ENCODE measurements around the gene NUMBL.
"Not testable (repeated sequence)": the region's sequence is repeated elsewhere in the genome, so short reads cannot be mapped to it uniquely, and the experiment has no call there.

Gene NUMBL

DNA sequence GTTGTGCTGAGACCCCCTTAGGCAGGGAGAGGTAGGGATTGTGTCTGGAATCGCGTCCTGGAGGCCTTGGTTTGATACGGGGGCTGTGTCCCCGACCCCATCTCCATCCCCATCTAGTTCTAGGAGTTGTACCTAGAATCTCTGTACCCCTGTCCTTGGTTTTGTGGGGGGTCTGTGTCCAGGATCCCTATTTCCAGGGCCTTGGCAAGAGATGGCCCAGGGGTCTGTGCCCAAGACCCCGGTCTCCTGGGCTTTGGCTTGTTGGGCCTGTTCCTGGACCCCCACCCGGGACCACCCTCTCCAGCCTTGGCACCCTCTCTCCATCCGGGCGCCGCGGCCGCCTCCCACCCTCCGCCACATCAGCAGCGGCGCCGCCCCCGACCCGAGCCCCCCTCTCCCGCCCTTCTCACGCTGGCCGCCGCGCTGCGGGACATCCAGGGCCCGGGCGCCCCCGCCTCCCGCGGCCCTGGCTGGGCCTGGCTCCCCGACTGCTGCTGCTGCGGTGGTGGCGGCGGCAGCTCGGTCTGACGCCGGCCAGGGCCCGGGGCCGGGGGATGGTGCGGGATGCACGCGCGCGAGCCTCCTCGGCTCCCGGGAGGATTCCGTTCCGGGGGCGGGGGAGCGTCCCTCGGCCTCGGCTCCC lies at the start of gene NUMBL:
Gene NUMBL (minus strand): TSS at position 602 of the 643 bp plus-strand sequence. CDS start 168 bp downstream, at position 434.
- no peak for DNase-seq

DNA sequence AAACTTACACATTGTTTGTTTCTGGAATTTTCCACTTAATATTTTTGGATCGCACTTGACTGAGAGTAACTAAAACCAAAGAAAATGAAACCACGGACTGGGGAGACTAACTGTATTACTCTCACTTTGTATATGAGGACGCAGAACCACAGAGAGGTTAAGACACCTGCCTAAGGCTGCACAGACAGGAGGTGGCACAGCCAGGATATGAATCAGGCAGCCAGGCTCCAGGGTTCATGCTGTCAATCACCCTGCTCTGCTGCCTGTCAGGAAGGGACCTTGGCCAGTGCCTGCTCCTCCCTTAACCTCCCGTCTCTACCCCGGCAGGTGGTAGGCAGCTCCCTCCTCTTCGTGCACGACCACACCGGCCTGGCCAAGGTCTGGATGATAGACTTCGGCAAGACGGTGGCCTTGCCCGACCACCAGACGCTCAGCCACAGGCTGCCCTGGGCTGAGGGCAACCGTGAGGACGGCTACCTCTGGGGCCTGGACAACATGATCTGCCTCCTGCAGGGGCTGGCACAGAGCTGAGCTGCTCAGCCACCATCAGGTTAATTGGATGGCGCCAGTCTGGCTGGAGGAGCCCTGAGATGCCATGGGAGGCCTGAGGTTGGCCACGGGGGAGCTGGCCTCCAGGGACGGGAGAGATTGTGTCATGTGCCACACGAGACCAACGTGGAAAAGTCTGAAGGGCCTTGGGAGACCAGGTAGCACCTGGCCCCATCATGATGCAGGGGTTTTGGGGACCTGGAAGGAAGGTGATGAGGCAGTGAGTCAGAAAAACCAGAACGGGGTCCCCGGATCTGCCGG lies 48.8 kb upstream of the NUMBL start:
- no peak for DNase-seq

DNA sequence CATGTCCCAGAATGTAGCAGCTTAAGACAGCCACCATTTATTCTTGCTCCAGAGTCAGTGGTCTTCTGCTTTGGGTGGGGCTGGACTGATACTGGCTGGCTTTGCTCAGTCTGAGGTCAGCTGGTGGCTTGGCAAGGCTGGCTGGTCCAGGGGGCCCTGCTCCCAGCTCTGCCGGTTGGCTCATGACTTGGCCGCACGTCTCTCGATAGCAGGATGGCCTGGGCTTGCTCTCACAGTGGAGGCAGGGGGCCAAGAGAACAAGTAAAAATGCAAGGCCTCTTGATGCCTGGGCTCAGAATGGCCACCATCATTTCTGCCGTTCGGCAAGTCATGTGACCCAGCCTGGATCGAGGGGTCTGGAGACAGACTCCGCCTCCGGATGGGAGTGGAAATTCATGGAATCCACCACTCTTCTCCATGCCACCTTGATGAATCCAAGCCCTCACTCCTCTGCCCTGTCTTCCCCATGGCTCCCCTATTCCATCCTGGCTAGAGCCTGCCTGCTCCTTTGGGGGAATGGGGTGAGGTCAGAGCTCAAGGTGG lies 46.7 kb upstream of the NUMBL start:
- DNase-seq, result no peak

DNA sequence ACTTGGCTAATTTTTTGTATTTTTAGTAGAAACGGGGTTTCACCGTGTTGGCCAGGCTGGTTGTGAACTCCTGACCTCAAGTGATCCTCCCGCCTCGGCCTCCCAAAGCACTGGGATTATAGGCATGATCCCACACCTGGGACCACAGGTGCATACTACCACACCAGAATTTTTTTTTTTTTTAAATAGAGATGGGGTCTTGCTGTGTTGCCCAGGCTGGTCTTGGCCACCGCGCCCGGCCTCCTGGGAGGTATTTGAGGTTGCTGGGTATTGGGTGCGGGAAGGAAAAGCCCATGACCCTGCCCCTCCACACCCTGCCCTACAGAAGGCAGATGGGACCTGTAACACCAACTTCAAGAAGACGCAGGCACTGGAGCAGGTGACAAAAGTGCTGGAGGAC lies 46.2 kb upstream of the NUMBL start:
- no peak for DNase-seq

DNA sequence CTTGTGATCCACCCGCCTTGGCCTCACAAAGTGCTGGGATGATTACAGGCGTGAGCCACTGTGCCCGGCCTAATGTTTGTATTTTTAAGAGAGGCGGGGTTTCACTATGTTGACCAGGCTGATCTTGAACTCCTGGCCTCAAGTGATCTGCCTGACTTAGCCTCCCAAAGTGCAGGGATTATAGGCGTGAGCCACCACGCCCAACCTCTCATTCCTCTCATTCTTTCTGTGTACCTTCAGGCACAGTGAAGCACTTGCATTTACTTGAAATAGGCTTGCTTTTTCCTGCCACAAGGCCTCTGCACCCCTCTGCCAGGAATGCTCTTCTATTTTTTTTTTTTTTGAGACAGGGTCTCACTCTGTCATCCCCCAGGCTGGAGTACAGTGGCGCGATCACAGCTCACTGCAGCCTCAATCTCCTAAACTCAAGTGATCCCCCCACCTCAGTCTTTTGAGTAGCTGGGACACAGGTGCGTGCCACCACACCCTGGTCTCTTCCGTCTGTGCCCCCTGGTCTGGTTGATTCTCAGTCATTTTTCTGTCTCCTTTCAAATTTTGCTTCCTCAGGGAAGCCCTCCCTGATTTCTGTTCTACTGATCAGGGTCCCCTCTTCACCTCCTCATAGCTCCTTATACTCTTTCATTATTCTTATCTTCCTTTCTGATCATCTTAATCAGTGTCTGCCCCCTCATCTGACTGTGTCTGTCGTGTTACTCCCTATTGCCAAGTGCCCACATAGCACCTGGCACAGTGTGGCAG lies 44.7 kb upstream of the NUMBL start:
- DNase-seq, result no peak

DNA sequence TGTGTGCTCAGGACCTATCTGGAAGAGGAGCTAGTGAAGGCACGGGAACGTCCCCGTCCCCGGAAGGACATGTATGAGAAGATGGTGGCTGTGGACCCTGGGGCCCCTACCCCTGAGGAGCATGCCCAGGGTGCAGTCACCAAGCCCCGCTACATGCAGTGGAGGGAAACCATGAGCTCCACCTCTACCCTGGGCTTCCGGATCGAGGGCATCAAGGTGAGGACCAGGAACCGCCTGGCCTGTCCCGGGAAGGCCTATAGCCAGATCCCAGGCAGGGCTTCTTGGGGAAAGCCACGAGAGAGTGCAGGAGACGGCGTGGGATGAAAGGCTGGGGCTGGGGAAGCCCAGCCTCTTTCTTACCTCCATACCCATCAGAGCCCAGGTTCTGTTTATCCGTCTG lies 42.7 kb upstream of the NUMBL start:
- DNase-seq, result no peak

DNA sequence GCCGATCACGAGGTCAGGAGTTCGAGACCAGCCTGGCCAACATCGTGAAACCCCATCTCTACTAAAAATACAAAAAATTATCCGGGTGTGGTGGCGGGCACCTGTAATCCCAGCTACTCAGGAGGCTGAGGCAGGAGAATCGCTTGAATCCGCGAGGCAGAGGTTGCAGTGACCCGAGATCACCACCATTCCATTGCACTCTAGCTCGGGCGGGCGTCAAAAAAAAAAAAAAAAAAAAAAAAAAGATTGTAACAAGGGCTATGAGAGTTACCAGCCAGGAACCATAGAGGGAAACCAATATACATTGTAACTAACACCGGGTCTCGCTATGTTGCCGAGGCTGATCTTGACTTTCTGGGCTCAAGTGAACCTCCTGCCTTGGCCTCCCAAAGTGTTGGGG lies 41.9 kb upstream of the NUMBL start:
- DNase-seq, result not testable (repeated sequence)

DNA sequence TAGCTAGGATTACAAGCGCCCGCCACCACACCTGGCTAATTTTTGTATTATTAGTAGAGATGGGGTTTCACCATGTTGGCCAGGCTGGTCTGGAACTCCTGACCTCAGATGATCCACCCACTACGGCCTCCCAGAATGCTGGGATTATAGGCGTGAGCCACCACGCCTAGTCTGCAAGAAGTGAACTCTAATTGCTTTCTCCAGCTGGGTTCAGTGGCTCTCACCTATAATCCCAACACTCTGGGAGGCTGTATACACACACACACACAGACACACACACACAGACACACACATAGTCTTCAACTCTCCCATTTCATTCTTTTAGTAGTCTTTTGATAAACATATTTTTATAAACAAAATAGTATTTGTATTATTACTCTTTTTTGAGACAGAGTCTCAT lies 39.6 kb upstream of the NUMBL start:
- DNase-seq, result not testable (repeated sequence)

DNA sequence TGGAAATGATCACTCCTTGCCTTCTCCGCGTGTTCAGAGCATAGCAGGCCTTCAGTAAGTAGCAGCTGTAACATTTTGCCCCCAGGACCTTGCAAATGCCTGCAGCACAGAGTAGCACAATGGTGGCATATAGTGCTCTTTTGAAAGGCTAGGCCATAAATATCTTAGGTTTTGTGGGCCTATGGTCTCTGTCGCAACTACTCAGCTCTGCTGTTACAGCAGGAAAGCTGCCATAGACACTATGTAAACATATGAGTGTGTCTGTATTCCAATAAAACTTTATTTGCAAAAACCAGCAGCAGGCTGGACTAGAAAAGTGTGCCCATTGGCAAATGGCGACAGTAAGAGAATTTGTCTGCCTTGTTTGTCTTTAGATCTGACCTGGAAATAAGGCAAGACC lies 35.8 kb upstream of the NUMBL start:
- no peak for DNase-seq

DNA sequence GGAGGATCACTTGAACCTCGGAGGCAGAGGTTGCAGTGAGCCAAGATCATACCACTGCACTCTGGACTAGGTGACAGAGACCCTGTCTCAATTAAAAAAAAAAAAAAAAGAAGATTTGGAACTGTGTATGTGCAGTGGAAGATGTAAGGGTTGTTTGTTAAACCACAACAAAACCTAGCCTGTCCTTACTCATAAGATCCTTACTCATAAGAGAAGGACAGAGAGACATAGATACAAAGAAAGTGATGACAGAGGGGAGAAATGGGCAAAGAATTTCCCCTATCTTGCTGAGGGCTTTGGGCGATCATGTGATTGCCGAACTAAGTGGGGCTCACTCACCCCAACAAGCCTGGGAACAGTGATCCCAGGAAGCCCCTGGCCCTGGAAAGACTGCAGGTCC lies 34.4 kb upstream of the NUMBL start:
- DNase-seq, result no peak

DNA sequence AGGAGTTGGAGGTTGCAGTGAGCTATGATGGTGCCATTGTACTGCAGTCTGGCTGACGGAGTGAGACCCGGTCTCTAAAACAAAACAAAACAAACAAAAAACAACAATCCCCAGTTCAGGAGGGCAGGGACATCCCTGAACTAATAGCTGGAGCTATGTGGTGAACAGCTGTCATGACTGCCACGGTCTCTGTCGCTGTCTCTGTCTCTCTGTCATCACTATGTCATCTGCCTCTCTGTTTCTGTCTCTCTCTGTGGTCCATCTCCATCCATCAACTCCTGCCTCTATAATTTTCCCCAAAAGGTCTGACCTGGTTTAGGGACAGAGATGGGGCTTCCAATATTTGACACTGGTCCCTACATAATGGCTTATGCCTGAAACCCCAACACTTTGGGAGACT lies 33.9 kb upstream of the NUMBL start:
- DNase-seq, result no peak

DNA sequence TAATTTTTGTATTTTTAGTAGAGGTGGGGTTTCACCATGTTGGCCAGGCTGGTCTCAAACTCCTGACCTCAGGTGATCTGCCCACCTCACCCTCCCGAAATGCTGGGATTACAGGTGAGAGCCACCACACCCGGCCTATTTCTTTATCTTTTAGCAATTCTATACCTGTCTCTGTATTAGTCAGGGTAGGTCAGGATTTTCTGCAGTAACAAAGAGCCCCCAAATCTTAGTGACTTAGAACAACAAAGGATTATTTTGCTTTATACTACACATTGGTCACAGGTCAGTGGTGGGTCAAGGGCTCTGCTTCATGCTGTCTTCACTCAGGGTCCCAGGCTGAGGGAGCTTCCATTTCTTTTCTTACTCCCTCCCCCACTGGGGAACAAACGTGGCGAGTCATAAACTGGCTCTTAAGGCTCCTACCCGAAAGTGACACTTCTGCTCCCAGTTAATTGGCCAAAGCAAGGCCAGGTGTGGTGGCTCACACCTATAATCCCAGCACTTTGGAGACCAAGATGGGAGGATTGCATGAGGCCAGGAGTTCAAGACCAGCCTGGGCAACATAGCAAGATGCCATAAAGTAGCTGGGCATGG lies 33.3 kb upstream of the NUMBL start:
- no peak for DNase-seq

DNA sequence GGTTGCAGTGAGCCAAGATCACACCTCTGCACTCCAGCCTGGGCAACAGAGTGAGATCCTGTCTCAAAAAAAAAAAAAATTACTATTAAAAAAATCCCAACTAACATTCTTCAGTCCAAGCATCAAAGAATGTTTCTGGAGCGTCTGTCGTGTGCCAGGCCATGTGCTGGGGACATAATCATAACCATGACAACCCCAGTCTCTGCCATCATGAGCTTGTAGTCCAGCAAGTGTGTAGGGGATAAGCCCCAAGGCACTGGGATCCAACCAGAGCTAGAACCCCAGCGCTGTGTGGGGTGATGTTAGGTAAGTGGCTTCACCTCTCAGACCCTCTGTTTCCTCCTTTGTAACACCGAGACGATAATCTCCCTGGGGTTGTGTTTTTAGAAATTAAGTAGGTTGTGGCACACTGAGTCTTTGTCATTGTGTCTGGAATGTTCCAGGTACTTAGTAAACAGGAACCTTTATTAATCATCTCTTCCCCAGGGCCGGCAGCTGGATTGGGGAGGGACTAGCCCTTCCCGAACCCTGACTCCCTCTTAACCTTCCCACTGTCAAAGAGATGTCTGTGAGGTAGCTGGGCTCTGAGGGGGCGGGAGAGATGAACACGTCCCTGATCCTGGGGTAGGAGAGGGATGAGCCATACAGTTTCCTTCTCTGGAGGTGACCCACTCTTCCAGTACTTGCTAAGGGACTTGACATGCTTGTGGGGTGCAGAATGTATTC lies 31.6 kb upstream of the NUMBL start:
- DNase-seq, result no peak

DNA sequence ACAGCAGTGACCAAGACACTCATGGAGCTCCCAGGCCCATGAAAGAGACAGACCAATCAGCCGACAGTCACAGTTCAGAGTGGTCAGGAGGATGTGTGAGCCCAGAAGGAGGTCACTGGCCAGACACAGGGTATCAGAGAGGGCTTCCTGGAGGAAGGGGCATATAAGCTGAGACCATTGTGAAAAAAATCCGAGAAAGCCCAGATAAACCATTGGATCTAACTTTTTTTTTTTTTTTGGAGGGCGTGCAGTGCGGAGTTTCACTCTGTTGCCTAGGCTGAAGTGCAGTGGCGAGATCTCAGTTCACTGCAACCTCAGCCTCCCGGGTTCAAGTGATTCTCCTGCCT lies 30.7 kb upstream of the NUMBL start:
- DNase-seq, result no peak

DNA sequence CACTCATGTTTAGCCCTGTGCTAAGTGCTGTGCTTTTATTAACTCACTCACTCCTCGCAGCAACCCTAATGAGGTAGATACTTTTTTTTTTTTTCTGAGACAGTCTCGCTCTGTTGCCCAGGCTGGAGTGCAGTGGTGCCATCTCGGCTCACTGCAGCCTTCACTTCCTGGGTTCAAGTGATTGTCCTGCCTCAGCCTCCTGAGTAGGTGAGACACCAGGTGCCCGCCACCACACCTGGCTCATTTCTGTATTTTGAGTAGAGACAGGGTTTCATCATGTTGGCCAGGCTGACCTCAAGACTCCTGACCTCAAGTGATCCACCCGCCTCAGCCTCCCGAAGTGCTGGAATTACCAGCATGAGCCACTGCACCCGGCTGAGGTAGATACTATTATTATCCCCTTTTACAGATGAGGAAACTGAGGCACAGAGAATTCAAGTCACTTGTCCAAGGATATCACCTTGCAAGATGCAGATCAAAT lies 29.0 kb upstream of the NUMBL start:
- no peak for DNase-seq

DNA sequence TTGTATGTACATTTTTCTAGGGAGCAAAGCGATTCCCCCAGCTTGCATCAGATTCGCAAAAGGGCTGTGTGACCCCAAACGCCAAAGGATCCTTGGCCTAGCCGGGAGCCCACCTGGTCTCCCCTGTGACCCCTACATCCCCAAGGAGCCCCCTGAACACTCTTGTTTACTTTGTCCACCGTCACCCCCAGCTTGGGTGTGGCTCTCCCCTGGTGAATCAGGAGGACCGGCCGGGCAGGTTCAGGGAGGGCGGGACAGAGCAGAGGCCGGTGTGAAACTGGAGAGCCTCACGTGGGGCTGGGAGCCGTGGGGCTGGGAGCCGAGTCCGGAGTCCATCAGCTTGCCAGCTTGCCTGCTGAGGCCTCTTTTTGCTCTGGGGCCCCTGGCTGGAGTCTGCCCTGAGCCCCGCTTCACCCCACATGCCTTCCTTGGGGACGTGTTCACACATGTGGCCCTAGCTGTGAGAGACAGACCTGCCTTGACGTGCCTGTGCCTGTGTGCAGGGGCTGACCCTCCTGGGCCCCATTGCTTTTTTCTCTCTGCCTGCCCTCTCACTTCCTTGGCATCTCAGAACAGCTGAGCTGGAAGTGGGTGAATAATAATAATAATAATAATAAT lies 28.4 kb upstream of the NUMBL start:
- peak; percentile 34 for DNase-seq

DNA sequence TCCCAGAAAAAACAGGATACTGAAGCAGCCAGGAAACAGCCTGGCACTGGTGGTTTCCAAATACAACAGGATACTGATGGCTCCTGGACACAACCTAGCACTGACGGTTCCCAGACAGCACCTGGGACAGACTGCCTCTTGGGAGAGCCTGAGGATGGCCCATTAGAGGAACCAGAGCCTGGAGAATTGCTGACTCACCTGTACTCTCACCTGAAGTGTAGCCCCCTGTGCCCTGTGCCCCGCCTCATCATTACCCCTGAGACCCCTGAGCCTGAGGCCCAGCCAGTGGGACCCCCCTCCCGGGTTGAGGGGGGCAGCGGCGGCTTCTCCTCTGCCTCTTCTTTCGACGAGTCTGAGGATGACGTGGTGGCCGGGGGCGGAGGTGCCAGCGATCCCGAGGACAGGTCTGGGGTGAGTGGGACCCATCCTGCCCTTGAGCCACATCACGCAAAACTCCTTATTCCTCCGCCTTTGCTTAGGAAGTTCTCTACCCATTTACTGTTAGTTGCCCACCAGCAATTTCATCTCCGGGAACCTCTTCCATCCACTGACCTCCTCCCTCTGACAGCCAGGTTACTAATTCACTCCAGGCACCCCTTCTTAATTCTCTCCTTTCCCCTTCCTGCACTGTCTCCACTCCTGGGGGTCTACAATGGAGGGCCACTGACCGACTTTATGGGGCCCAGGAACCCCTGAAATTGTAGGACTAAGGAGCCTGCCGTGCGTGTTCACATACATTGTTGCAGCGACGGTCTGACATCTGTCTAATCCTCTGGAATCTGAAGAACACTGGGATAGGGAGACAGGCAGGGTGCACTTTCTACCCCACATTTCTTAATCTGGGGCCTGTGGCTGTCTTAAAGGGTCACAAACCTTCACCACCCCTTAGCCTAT lies 27.7 kb upstream of the NUMBL start:
- DNase-seq, result peak; percentile 27

DNA sequence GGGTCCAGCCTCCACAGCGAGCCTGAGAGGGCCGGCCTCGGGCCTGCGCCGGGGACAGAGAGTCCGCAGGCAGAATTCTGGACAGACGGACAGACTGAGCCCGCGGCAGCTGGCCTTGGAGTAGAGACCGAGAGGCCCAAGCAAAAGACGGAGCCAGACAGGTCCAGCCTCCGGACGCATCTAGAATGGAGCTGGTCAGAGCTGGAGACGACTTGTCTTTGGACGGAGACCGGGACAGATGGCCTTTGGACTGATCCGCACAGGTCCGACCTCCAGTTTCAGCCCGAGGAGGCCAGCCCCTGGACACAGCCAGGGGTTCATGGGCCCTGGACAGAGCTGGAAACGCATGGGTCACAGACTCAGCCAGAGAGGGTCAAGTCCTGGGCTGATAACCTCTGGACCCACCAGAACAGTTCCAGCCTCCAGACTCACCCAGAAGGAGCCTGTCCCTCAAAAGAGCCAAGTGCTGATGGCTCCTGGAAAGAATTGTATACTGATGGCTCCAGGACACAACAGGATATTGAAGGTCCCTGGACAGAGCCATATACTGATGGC lies 27.0 kb upstream of the NUMBL start:
- peak; percentile 25 for DNase-seq

DNA sequence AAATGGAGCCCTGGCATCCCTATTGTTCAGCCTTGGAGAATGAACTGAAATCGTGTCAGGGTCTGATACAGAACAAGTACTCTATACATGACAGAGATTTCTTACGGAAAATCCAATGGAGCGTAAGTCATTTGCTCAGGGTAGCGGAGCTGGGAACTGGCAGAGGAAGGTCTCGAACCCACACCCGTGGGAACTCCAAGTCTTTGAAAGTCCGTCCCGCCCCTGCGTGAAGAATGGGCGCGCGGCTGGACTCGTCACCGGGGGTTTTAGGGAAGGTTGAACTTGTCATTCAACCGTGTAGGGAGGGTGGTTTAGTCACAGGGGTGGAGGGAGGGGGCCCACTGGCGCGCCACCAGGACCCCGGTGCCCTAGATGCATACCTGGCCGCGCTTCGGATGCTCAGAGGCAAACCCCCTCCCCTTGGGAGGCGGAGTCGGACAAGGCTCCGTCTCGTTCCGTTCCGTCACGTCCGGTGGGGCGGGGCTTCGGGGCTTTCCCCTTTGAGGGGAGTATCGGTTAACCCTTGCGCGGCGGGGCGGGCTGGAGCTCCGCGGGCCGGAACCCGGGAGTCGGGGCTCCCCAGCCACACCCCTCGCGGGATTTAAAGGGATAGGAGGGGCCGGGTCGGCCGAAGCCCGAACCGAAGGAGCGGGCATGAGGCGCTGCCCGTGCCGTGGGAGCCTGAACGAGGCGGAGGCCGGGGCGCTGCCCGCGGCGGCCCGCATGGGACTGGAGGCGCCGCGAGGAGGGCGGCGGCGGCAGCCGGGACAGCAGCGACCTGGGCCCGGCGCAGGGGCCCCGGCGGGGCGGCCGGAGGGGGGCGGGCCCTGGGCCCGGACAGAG lies 26.3 kb upstream of the NUMBL start, which contains the start of the genes COQ8B and ITPKC:
Gene COQ8B (minus strand): TSS at position 405 of the 843 bp plus-strand sequence. CDS start 2,254 bp downstream, outside the sequence.
Gene ITPKC (plus strand): TSS at position 631 of the 843 bp plus-strand sequence. CDS start 24 bp downstream, at position 655.
- peak; percentile 100 for DNase-seq
